Natural killer cell (primary cell): ENCODE data around the gene ZNF91. TPM values are rescaled to one million over a fixed set of nuclear protein-coding genes. Genes with fewer than 3 reads are reported as not detected.
"Not testable (repeated sequence)": the region's sequence is repeated elsewhere in the genome, so short reads cannot be mapped to it uniquely, and the experiment has no call there.

Source experiments
- ATAC-seq, 3 donors: fragments of 150-1000 bp in 2 of 3; fragments of 200-7000 bp in 1 of 3; cut with Tn5 transposase; 1 replicate in 1 of 3; 2 replicates in 2 of 3; pipeline ENCODE4 v1.10.0; 2021; ENCODE audit warnings: mild to moderate bottlenecking in 2 of 3, moderate library complexity in 2 of 3
- DNase-seq, 2 donors: peaks; one replicate each; pipeline versions ENCODE4 v3.0.0 to v3.0.0-alpha.2; 2013 to 2021; ENCODE audit warnings: mixed read lengths in 1 of 2
- H3K27ac ChIP-seq: one replicate; pipeline ENCODE4 v1.5.1; 2013; ENCODE audit warnings: mild to moderate bottlenecking, low read length
- H3K27me3 ChIP-seq: one replicate; pipeline ENCODE4 v1.6.1; 2013; ENCODE audit warnings: low read length; ENCODE audit not compliant: control insufficient read depth, insufficient read depth
- H3K36me3 ChIP-seq: one replicate; pipeline ENCODE4 v1.6.1; 2013; ENCODE audit warnings: low read length; ENCODE audit not compliant: control insufficient read depth, insufficient read depth
- H3K4me1 ChIP-seq: one replicate; pipeline ENCODE4 v1.6.1; 2013; ENCODE audit warnings: low read length; ENCODE audit not compliant: control insufficient read depth, insufficient read depth
- H3K4me3 ChIP-seq: one replicate; pipeline ENCODE4 v1.5.1; 2013; ENCODE audit warnings: low read length
- H3K9me3 ChIP-seq: one replicate; pipeline ENCODE4 v1.6.1; 2013; ENCODE audit warnings: low read length; ENCODE audit not compliant: control insufficient read depth, insufficient read depth
- H3K27ac Mint-ChIP-seq, 2 donors: one replicate each; pipeline ENCODE4 v1.8.0; 2022; ENCODE audit warnings: mild to moderate bottlenecking in 2 of 2, mixed read lengths in 2 of 2, moderate library complexity in 1 of 2
- H3K27me3 Mint-ChIP-seq, 2 donors: one replicate each; pipeline ENCODE4 v1.8.0; 2022; ENCODE audit warnings: low read depth in 2 of 2, mixed read lengths in 2 of 2
- H3K36me3 Mint-ChIP-seq: one replicate; pipeline ENCODE4 v1.8.0; 2022; ENCODE audit warnings: mixed read lengths
- H3K4me1 Mint-ChIP-seq, 2 donors: one replicate each; pipeline ENCODE4 v1.8.0; 2022; ENCODE audit warnings: mixed read lengths in 2 of 2
- H3K4me3 Mint-ChIP-seq: one replicate; pipeline ENCODE4 v1.8.0; 2022; ENCODE audit warnings: mild to moderate bottlenecking, moderate library complexity, mixed read lengths
- H3K9me3 Mint-ChIP-seq, 2 donors: one replicate each; pipeline ENCODE4 v1.8.0; 2022; ENCODE audit warnings: mixed read lengths in 2 of 2
- CTCF ChIP-seq: fragments of 200-600 bp; IDR thresholded peaks from one replicate; pipeline ENCODE4 v1.8.0; 2022; ENCODE audit warnings: antibody characterized with exemption
- WGBS: methylation state at CpG from one replicate; pipeline ENCODE4 v1.1.7; 2013; ENCODE audit warnings: missing lambda C conversion rate; ENCODE audit not compliant: insufficient coverage; 5-methylcytosine and 5-hydroxymethylcytosine counted together
- intact Hi-C: fragments of 100-400 bp; cut with micrococcal nuclease; formaldehyde crosslinking; loops from one replicate; pipeline ENCODE4 v1.14.2; 2022
- total RNA-seq, 4 donors: library from RNA; stranded (reverse); fragments of 120-200 nt in 1 of 4; gene quantifications; one replicate each; pipeline versions ENCODE4 v1.2.3 to v1.2.4, GENCODE V29; 2013 to 2022

Gene ZNF91
- total RNA-seq, 3 donors from 2014 or later (not counting 1 experiment from before 2014, with no cell fraction given), result 92.3 to 144 (median 96.7) TPM

- DNase-seq, H3K4me1 ChIP-seq, H3K27ac ChIP-seq, H3K4me3 Mint-ChIP-seq, H3K9me3 ChIP-seq, H3K36me3 ChIP-seq, intact Hi-C loops, H3K27me3 ChIP-seq, H3K27me3 Mint-ChIP-seq, ATAC-seq, H3K27ac Mint-ChIP-seq, H3K4me3 ChIP-seq: not testable (repeated sequence)
- peaks cover 24 to 25% of the 10 kb centered on the region in 2 donors for H3K9me3 Mint-ChIP-seq
- H3K4me1 Mint-ChIP-seq, result peaks cover 0 to 11% of the 10 kb centered on the region in 2 donors
- 94% methylated on average over 3 of the region's 3 CpGs for WGBS
- peaks cover 20% of the 10 kb centered on the region for H3K36me3 Mint-ChIP-seq
Observed at GRCh38 chr19:23319571-23319970, 75.7 kb downstream of the ZNF91 start.

GRCh38 chr19:23318941-23319340 lies 76.3 kb downstream of the ZNF91 start:
- H3K9me3 ChIP-seq, H3K4me1 ChIP-seq, H3K27me3 ChIP-seq, H3K27ac Mint-ChIP-seq, H3K4me3 ChIP-seq, ATAC-seq, H3K27ac ChIP-seq, intact Hi-C loops, H3K27me3 Mint-ChIP-seq, H3K36me3 ChIP-seq, DNase-seq, H3K4me3 Mint-ChIP-seq, H3K4me1 Mint-ChIP-seq: not testable (repeated sequence)
- WGBS, result no CpG with 5 or more reads among the region's 2 CpGs
- Mint-ChIP-seq H3K9me3 (peaks cover 21 to 22% of the 10 kb centered on the region in 2 donors), H3K36me3 (peaks cover 19% of the 10 kb centered on the region)

GRCh38 chr19:23318143-23318542 lies 77.1 kb downstream of the ZNF91 start:
- Histone ChIP-seq H3K27me3 (no peaks in the 10 kb centered on the region), H3K27ac (no peak overlapping the region), H3K36me3 (no peaks in the 10 kb centered on the region), H3K9me3 (peaks cover 4% of the 10 kb centered on the region), H3K4me1 (no peaks in the 10 kb centered on the region), H3K4me3 (no peak overlapping the region)
- H3K36me3 Mint-ChIP-seq, result peaks cover 17% of the 10 kb centered on the region
- intact Hi-C loops, result no loop called here
- no peak for ATAC-seq
- H3K4me1 Mint-ChIP-seq, result no peaks in the 10 kb centered on the region
- no peak for DNase-seq
- WGBS, result 90% methylated on average over 1 of the region's 1 CpG
- no peak overlapping the region for H3K27ac Mint-ChIP-seq
- H3K9me3 Mint-ChIP-seq, result peaks cover 14% of the 10 kb centered on the region in 2 donors
- no peak overlapping the region for H3K4me3 Mint-ChIP-seq
- H3K27me3 Mint-ChIP-seq, result no peaks in the 10 kb centered on the region
- no peak for TF ChIP-seq CTCF

- Mint-ChIP-seq H3K27me3 (no peaks in the 10 kb centered on the region), H3K27ac (no peak overlapping the region), H3K4me1 (no peaks in the 10 kb centered on the region), H3K4me3 (no peak overlapping the region), H3K36me3 (peaks cover 17% of the 10 kb centered on the region), H3K9me3 (peaks cover 10 to 14% of the 10 kb centered on the region in 2 donors)
- no peak for DNase-seq
- no peak for ATAC-seq
- H3K4me3 ChIP-seq, result no peak overlapping the region
- H3K27me3 ChIP-seq, result no peaks in the 10 kb centered on the region
- no peaks in the 10 kb centered on the region for H3K36me3 ChIP-seq
- TF ChIP-seq CTCF, result no peak
- no peaks in the 10 kb centered on the region for H3K9me3 ChIP-seq
- no peak overlapping the region for H3K27ac ChIP-seq
- H3K4me1 ChIP-seq, result no peaks in the 10 kb centered on the region
- WGBS, result 77% methylated on average over 2 of the region's 2 CpGs
- intact Hi-C loops, result no loop called here
Observed at GRCh38 chr19:23315286-23315685, 80.0 kb downstream of the ZNF91 start.
